T1000 (cell line): ENCODE results near the gene KCNAB3.
A peak's percentile ranks its signal among the peaks of the same experiment; 100 is the strongest.

ENCODE experiments used
- DNase-seq: peaks from one replicate; lab custom pipeline; 2025; ENCODE audit warnings: mixed read lengths; lab: John Stamatoyannopoulos, UW

The KCNAB3 gene

DNA sequence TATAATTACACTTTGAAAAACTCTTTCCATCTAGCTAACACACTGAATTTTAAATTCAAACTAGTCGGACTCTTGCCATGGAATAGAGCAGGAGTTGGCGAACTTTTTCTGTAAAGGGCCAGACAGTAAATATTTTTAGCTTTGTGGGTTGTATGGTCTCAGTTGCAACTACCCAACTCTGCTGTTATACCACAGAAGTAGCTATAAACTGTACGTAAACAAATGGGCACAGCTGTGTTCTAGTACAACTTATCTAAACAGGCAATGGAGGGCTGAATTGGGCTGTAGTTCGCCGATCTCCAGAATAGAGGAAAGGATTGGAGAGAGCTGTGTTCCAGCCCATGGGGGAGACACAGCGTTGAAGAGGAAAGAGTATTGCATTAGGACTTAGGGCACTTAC lies 11.1 kb upstream of the KCNAB3 start:
- DNase-seq: no peak

DNA sequence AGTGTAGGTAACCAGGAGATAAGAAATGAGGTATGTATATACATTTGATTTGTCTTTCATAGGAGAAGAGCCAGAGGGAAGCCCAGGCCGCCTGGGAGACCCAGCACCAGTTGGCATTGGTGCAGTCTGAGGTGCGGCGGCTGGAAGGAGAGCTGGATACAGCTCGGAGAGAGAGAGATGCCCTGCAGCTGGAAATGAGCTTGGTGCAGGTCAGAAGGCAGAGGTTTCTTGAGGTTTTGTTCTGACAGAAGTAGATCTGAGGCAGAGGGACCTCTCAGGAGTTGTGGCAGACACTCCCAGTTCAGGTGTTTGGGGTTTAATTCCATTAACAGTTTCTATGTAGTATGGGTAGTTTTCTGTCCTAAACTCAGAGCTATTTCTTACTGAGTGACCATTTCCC lies 10.4 kb upstream of the KCNAB3 start:
- no peak for DNase-seq

DNA sequence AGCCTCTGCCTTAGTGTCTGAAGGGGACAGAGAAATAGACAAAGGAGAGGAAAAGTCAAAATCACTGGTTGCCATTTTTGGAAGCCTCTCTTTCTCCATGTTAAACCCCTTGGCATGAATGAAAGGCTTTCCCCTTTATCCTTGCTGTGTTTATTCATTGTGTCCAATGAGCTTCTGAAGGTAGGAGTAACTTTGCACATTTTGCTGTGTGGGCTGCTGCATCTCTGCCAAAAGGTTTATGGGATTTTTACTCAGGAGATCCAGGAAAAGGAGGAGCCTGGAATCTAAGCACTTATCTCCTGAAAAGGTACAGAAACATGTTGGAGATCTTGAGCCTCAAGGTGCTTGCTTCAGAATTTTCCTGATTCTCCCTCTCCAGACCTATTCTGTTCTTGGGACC lies 6.2 kb upstream of the KCNAB3 start:
- DNase-seq: no peak

DNA sequence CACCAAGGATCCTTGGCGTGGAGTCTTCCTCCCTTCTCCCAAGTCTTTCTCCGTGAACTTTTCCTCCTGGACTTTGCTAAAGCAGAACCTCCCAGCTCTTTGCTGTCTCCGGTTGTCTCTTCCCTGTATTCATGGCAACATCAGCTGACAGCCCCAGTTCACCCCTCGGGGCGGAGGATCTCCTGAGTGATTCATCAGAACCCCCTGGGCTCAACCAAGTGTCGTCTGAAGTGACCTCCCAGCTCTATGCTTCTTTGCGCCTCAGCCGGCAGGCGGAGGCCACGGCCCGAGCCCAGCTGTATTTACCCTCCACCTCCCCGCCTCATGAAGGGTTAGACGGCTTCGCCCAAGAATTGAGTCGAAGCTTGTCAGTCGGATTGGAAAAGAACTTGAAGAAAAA lies 3.3 kb upstream of the KCNAB3 start:
- peak; percentile 68 for DNase-seq

DNA sequence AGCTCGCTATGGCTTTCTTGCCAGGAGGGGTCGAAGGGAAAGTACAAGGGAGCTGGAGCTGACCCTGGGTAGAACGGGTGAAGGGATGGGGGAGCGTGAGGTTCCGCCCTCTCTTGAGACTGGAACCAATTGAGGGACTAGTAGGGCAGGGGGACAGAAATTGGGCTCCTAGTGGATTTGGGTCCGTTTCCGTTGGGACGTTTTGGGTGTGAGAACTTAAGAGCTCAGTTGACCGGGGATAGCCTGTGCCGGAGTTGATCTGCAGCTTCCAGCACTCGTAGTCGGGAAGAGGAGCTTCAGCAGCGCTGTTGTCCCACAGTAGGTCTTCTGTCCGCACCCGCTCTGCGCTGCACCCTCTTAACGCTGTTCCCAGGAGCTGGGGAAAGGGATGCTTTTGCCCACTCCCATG lies 2.8 kb upstream of the KCNAB3 start:
- no peak for DNase-seq

DNA sequence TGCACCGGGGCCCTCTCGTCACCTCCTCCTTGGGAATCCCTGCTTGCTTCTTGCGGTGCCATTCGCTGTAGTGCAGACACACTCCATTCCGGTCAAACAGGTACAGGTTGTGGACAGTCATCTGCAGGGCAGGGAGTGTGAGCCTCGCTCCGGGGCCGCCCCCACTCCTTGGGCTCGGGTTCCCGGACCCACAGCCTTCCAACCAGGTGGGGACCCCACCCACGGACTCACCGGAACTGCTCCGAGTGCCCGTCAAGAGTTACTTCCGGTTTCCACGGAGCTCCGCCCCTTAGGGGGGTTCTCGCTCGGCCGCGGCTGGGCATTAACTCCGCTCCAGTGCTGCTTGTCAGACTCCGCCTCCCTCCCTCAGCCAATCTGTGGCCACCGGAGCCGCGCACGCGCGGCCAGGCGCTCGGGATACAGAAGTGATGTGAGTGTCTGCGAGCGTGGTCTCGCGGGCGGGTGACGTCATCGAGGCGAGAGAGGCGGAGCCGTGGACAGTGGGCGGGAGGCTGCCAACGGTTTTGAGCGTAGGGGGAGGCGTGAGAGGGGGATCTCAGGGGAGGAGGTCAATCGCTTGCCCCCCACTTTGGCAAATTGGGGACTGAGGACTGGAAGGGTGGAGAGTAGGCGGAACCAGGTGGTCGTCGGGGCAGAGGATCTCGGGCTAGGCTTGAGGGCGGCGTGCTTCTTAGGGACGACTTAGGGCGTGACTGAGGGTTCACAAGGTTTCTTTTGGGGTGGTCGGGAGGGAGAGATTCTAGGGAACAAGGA lies 2.2 kb upstream of the KCNAB3 start, which contains the start of the genes CNTROB and TRAPPC1:
TSS of gene CNTROB (plus strand) at position 498 of the 774 bp plus-strand sequence. CDS start 874 bp downstream, outside the sequence.
TSS of gene TRAPPC1 (minus strand) at position 238 of the 774 bp plus-strand sequence. CDS start at position 121, 117 bp downstream.
- peak; percentile 99 for DNase-seq

DNA sequence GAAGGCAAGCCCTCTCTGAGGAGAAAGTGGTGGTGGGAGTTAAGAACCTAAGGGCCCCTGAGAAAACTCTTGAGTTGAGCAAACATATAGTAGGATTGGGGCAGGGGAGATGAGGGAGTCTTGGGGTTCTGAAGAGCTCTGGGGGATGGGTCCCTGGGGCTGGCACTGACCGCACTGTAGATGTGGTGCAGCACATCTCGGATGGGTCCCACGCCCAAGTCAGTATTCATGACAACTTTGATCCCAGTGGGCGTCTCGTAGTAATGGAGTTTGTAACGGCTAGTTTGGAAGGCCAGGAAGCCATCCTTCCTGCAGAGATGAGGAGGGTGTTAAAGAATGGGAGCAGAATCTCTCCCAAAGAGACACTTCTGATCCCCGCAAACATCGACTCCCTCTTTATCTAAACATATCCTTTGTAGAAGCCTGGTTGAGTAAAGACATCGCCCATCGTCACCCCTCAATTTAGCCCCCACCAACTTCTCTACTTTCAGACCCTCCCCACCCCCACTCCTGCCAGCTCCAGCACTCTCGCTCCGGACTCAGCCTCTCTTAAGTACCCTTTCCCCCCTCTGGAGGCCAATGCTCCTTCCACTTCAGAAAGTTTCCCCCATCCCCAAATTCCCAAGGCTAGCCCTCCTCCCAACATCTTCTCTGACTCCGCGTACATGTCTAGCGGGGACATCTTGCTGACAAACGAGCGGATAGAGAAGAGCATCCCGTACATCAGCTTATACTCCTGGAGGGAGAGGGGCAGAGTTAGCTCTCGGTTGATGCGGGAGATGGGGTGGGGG lies 1.4 kb upstream of the KCNAB3 start:
- DNase-seq: no peak

DNA sequence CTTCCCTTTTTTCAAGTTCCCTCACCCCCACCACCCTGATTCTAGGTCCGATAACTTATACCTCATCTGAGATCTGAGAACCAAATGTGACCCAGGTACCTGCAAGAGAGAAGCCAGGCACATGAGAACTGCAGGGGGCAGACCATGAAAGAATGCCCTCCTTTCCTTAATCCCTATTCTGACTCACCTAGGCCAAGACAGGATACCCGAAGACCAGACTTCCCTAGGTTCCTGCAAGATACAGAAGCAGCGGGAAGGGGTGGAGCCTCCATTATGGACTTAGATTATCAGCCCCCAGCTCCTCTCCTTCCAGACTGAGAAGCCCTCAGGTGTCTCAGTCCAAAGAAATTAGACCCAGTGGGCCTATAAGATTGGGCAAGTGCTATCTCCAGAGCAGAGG lies 2.1 kb downstream of the KCNAB3 start:
- DNase-seq: no peak

DNA sequence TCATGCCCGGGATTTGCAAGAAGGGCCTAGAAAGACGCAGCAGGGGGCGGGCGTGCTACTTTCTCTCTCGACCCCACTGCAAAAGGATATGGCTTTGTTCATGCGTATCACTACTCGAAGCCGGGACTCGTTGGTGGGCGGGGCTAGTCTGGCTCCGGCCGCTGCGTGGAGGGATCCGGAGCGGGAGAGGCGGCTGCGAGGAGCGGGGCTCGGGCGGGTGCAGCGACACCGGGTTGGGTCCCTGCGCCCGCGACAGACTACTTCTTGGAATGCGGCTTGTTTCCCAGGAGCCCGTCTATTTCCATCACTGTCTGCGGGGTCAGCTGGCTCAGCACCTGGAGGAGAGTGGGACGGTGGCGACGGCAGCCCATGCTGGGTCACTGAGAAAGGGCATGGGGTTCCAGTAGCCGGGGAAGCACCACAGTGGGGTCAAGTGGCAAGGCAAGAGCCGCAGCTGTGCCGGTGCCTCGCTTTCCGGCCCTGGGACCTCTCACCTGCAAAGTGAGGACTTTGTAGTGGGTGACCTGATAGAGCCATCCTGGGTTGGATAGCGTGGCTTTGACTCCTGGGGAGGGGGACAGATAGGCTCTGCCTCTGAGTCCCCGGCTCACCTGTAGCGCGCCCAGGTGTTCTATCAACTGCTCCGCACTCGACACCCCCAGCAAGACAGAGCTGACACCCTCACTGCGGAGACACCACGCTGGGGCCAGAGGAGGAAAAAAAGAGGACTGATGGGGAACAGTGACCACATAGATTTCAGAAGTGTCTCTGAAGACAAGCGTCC lies 6.6 kb downstream of the KCNAB3 start:
- peak; percentile 4 for DNase-seq

DNA sequence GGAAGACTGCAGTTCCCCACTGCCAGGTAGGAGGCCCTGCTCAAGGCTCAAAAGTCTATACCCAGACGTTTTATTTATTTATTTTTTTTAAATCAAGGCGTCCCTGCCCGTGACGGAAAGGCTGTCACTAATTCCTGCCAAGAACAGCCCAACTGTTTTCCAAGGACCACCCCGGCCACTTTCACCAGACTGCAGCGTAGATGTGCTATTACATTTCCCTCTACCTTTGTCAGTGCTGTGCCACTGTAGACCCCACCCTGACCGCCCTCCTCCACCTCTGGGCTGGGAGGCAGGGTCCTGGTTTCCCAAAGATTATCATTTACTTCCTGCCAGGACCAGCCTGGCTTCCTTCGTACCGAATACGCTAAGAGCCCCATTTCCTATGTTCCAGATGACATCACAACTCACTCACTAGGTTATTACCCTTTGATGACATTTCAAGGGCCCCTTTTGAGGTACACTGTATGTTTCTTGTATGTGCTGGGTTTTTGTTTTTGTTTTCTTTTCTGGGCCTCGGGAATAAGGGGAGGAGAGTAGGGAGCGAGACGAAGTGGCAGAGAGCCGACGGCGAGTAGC lies 7.3 kb downstream of the KCNAB3 start:
- no peak for DNase-seq

DNA sequence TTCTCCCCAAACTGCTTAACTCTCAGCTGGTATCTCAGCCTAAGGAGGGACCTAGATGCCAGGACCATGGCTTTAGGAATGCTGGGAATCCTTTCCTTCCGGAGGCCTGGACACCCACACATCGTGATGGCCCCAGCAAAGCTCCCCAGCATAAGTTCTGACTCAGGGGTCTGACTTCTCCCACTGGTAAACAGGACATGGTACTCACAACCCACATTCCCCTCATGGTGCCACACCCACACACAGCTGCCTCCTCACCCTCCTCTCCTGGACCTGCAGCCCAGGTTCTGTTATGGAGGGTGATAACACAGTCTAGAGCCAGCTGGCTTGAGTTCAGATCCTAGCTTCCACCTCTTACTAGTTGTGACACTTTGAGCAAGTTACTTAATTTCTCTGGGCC lies 12.8 kb downstream of the KCNAB3 start:
- DNase-seq: no peak

DNA sequence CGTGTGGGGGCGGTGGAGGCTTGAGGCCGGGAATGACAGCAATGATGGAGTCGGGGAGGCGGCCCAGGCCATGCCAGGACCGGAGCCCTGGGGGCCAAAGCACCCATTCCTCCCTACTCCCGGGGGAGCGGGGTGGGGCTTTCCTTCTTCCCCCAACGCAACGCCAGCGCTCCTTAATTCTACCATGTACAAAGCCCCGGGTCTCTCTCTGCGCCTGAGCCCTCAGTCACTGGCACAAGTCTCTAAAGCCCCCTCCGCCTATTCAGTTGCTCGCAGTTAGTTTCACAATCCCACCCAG lies 13.3 kb downstream of the KCNAB3 start:
- DNase-seq: no peak

DNA sequence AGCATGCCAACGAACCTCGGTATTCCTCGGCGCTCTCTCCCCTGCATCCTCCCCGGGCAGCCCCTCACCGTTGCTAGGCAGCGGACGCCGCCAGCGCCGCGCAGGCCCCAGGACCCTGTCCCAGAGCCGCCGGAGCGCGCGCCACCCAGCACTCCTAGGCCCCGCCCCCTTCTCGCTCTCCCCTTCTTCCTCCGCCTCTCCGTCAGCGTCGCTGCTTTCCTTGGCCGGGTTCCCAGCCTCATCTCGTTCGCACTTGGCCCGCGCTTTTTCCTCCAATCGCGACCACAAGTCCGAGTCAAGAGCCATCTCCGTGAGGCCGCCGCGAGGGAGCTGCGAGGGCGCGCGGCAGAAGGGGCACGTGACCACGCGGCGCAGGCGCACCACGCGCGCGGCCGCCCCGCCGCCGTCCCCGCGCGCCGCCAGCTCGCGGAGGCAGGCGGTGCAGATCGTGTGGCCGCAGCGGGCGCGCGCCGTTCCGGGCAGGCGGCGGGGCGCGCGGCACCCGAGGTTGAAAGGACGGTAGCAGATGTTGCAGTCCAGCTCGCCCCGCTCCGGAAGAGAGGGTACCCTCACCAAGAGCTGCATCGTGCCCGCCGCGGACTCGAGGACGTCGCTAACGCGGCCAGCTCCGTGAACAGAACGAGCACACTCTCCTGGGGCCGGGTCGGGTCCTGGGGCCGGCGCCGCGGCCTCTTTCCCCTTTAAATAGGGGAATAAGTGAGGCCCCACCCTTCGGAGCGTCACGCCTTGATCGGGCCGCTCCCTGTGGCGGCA lies 13.9 kb downstream of the KCNAB3 start, which contains the start of gene RNF227:
TSS of gene RNF227 (minus strand) at position 679 of the 774 bp plus-strand sequence. CDS start at position 585, 94 bp downstream.
- peak; percentile 92 for DNase-seq

DNA sequence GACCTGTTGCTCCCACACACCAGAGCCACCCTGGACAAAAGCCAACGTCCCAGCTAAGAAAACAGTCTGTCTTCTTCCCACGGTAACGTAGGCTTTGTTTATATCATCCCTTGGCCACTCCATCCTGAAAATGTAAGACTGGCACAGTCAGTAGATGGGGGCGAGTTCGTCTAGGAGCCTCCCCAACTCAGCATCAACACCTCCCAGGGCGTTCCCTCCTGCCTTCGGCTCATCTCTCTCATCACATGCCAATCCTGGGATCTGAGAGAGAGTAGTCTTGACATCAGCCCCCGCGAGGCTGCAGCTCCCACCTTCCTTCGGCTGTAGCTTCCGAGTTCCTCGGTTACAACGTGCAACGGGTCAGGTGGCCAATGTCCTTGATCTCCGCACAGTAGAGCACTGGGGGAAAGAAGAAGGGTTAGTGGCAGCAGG lies 14.5 kb downstream of the KCNAB3 start:
- DNase-seq: no peak

DNA sequence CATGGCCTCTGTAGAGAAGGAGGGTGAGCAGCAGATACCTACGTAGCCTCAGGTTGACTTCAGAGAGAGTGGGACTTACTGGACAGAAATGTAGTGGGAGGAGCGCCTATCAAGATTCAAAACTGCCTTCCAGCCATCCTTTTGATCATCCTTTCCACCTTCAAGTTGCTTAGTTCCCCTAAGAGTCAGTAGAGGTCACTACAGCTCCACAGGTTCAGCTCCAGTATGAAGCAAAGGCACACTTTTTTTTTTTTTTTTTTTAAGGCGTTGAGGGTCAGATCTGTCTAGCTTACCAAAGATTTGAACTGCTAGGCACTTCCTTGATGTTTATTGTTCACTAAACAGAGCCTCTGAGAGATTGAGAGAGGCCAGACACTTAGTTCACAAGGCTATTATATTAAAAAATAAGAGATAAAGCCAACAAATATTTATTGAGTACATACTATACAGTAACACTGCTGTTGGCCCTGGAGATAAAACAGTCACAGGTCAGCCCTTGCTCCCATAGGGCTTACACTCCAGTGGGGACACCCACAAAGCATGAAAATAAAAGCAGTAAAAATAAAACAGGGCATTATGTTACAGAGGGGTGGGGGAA lies 16.6 kb downstream of the KCNAB3 start:
- DNase-seq: no peak

DNA sequence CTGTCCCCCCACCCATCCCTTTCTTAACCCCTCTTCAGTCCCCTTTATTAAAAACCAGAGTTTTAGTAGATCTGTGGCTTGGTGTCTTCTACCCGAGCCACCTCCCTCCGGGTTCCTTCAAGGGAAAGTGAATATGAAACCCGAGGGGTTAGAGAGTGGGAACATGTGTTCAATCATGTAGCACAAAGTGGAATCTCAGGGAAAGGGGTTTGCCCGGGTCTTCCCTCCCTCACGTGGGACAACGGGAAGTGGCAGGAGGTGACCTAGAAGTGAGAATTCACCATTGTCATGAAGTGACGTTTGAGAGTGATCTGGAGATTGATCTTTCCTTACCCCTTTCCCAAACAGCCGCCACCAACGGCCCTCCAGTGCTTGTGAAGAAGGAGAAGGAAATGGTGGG lies 18.5 kb downstream of the KCNAB3 start:
- no peak for DNase-seq

DNA sequence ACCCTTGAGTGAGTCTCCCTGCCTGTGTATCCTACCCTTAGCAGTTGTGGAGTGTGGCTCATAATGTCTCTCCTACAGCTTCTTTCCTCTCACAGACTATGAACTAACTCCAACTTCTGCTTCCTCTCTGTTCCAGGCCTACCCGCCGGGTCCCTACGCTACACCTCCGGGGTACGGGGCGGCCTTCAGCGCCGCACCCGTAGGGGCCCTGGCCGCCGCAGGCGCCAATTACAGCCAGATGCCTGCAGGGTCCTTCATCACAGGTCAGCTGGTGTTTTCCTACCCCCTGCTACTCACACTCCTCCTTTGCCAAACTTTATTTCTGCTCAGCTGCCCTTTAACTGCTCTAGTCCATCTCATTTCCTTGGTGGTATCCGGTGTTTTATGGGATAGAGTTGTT lies 18.9 kb downstream of the KCNAB3 start:
- DNase-seq: no peak

DNA sequence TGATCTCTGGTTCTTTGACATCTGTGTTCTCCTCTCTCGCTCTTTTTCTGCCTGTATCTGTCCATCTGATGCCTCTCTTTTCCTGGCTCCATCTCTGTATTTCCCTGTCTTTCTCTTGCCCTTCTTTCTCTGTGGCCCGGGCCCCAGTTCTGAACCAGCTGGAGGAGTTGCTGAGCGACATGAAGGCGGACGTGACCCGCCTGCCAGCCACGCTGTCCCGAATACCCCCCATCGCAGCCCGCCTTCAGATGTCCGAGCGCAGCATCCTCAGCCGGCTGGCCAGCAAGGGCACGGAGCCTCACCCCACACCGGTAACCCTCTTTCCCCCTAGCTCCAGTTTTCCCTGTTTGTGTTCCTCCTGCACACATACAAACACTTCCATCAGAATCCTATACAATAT lies 19.4 kb downstream of the KCNAB3 start:
- no peak for DNase-seq

DNA sequence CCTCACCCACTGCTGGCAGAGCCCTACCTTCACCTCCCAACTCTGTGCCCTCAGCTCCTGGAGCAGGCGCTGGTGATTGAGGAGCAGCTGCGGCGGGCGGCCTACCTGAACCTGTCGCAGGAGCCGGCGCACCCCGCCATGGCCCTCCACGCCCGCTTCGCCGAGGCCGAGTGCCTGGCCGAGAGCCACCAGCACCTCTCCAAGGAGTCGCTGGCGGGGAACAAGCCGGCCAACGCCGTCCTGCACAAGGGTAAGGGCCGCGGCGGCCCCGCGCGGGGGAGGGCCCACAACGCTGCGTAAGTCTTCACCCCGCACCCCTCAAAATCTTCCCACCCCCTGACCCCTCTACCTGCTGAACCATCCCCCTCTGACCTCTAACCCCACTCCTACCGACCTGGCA lies 20.6 kb downstream of the KCNAB3 start:
- DNase-seq: no peak

DNA sequence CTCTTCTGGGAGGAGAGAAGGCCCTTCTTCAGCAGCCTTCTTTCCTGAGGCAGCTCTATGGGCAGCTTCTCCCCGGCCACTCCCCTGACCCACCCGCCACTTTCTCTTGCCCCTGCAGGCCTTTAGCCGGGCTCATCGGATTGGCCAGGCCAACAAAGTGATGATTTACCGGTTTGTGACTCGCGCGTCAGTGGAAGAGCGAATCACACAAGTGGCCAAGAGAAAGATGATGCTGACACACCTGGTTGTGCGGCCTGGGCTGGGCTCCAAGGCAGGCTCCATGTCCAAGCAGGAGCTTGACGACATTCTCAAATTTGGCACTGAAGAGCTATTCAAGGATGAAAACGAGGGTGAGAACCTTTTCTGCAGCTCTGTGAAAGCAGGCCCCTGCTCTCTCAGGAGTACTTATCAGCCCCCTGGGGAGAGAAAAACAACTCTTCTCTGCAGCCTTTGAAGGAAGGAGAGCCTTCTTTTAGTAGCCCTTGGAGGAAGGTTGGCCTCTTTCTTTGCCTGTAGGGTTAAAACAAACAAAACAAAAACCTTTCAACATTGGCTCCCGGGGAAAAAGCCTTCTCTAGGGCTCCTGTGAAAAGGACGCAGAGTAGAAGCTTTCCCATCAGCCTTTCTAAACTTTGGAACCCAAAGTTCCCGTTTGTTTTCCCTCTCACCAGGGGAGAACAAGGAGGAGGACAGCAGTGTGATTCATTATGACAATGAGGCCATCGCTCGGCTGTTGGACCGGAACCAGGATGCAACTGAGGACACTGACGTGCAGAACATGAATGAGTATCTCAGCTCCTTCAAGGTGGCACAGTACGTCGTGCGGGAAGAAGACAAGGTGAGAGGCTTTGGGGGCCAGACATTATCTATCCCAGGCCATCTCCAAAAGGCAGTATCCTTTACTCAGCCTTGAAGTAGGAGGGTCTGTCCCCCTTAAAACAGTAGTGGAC lies 26.2 kb downstream of the KCNAB3 start:
- DNase-seq: no peak
